Fibroblast of upper back skin (primary cell): ENCODE results near the gene BEAN1.

Source experiments
- DNase-seq: peaks from one replicate; pipeline ENCODE4 v3.0.0-alpha.2; 2013

The BEAN1 gene

GRCh38 chr16:66421891-66422290 lies 5.2 kb upstream of the BEAN1 start:
- no peak for DNase-seq

DNA sequence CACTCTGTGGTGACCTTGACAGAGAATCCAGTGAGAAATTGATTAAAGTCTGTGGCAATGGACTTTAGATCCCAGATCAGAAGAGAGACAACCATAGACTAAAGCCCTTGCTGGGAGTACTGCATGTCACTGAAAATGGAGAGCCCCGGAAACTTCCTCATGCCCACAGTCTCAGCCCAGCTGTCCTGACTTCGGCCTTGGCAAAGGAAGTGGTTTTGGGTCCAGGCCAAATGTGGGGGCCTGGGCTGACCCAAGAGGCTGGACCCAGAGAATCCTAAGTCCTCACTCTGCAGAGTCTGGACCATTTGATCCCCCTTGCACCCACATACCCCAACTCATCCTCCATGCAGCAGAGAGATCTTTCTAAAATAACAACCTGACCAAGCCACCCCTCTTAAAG lies 4.7 kb upstream of the BEAN1 start:
- DNase-seq: no peak

- DNase-seq: no peak
Observed at GRCh38 chr16:66423177-66423576, 3.9 kb upstream of the BEAN1 start.

- DNase-seq: no peak
Observed at GRCh38 chr16:66425651-66426050, 1.4 kb upstream of the BEAN1 start.

DNA sequence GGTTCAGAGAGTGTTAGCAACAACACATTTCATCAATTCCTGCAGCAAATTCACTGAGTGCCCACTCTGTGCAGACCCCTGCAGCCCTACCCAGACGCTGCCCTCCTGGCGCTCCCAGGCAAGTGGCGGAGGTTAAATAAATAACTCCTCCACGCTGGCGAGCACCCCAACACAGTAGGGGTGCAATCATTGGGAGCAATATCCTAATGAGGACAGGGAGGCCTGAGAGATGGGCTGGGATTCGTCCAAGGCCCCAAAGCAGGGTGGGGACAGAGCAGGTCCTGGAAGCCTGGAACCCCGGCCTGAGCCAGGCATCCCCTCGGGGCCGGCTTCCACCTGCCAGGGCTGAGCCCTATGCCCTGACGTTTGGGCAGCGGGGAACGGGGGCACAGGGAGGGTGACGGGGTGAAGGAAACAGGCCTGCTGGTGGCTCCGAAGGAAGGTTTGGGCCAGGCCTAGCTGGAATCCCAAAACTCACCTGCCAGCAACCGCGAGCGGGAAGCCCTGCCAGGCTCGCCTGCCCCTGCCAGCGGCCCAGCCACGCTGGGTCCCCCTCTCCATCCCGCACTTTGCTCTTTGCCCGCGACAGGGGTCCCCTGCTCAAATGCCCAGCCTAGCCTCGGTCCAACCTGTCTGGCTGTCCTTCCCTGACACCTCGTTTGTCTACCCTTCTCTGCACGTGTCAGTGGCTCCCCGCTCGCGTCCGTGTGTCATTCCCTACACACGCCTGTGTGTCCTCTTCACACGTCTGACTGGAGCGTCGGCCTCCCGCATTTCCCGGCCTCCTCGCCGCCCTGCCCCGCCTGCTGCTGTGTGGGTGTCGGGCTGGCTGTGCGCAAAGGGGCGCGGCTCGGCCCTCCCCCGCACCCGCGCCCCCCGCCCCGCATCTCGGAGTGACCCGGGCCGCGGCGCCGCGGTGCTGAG lies 721 bp upstream of the BEAN1 start:
- DNase-seq: no peak

GRCh38 chr16:66427871-66428681 lies 981 bp downstream of the BEAN1 start:
- no peak for DNase-seq

- DNase-seq: no peak
Observed at GRCh38 chr16:66428682-66429251, 1.7 kb downstream of the BEAN1 start.

- no peak for DNase-seq
Observed at GRCh38 chr16:66429290-66429962, 2.3 kb downstream of the BEAN1 start.

DNA sequence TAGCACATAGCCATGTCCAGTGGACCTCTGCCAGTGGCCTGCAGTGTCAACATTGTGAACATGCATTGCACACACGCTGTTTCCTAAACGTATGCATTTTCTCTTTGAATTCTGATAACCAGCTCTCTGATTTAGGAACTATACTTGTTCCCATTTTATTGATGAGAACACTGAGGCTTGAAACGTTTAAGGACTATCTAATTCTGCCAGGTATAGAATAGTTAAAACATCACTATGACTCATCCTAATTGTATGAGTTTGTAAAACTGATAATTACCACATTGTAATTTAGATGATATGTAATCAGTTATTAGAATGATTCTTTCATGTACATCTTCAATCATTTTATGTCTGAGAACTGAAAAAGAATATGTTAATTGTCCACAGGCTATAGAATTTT lies 3.1 kb downstream of the BEAN1 start:
- no peak for DNase-seq

DNA sequence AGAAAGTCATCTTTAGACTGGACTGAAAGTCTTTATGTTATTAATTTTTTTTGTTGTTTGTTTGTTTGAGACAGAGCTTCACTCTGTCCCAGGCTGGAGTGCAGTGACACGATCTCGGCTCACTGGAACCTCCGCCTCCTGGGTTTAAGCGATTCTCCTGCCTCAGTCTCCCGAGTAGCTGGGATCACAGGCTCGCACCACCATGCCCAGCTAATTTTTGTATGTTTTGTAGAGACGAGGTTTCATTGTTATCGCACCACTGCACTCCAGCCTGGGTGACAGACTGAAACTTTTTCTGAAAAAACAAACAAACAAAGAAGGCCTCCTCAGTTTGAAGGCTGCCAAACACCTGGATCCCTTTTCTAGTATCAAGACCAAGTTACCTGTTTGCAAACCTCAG lies 4.7 kb downstream of the BEAN1 start:
- DNase-seq: no peak

DNA sequence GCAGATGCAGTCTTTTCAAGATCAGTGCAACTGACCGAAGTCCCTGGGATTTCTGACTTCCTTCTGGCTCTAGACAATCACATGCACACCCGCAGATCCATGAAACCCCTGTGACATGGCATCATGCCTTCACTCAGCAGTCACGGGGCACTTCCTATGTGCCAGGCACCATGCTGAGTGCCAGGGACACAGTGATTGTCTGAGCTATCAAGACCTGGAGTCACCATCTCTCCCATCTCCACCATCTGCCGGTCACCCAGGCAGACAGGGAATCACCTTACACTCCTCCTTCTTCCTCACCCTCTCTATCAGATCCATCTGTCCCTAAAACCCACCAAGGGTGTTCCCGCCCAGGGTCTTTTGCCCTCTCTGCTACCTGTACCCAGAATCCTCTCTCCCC lies 5.3 kb downstream of the BEAN1 start:
- no peak for DNase-seq

- no peak for DNase-seq
Observed at GRCh38 chr16:66434619-66435430, 7.7 kb downstream of the BEAN1 start.

DNA sequence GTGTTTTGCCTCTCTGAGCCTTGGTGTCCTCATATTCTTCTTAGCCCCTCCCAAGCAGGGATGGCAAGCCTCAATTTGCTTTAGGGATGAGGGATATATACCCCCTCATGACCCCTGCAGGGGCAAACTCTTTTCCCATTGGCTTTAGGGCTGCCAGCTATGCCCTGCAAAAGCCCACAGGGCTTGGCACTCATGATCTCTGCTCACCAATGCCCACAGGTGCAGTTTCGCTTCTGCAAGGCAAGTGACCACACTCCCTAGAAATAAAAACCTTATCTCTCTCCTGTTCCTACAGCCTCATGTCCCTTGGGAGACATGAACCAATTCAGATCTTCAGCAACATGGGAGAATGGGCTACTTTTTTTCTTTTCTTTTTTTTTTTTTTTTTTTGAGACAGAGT lies 8.8 kb downstream of the BEAN1 start:
- no peak for DNase-seq

GRCh38 chr16:66437391-66437945 lies 10.4 kb downstream of the BEAN1 start:
- DNase-seq: no peak

- DNase-seq: no peak
Observed at GRCh38 chr16:66438536-66438935, 11.4 kb downstream of the BEAN1 start.

GRCh38 chr16:66439051-66439730 lies 12.1 kb downstream of the BEAN1 start:
- DNase-seq: no peak

DNA sequence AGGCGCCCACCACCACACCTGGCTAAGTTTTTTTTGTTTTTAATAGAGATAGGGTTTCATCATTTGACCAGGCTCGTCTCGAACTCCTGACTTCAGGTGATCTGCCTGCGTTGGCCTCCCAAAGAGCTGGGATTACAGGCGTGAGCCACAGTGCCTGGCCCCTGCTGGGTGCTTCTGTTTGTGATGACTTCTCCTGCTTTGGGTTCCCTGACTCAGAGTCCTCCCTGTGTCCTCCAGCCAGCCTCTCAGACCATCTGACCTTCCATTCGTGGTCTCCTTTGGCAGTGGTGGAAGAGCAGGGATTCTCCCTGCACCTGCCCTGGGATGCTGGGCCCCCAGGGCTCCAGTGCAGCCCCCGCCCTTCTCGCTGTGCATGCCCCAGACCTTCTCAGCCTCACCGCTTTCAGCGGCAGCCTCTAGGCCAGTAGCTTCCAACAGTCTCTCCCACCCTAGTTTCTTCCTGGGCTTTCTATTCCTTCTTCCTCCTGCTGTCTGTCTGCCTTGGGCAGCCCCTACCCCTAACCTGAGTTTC lies 13.2 kb downstream of the BEAN1 start:
- no peak for DNase-seq

GRCh38 chr16:66440970-66441369 lies 13.9 kb downstream of the BEAN1 start:
- no peak for DNase-seq

- DNase-seq: peak; percentile 47
Observed at GRCh38 chr16:66441586-66442375, 14.7 kb downstream of the BEAN1 start.
